Nephron progenitor cell (in vitro differentiated cells): ENCODE results near the gene EFEMP1.

Experiments
- DNase-seq: peaks from one replicate; pipeline ENCODE4 v3.0.0; 2021
- H3K27ac Mint-ChIP-seq: 2 replicates; pipeline ENCODE4 v1.8.0; 2021; ENCODE audit warnings: mild to moderate bottlenecking, moderate library complexity, mixed read lengths
- H3K27me3 Mint-ChIP-seq: 2 replicates; pipeline ENCODE4 v1.8.0; 2021; ENCODE audit warnings: mild to moderate bottlenecking, low read depth, mixed read lengths; ENCODE audit not compliant: poor library complexity
- H3K36me3 Mint-ChIP-seq: 2 replicates; pipeline ENCODE4 v1.8.0; 2021; ENCODE audit warnings: low read depth, mixed read lengths
- H3K4me1 Mint-ChIP-seq: 2 replicates; pipeline ENCODE4 v1.8.0; 2021; ENCODE audit warnings: mixed read lengths
- H3K4me3 Mint-ChIP-seq: 2 replicates; pipeline ENCODE4 v1.8.0; 2021; ENCODE audit warnings: mild to moderate bottlenecking, moderate library complexity, mixed read lengths
- H3K9me3 Mint-ChIP-seq: 2 replicates; pipeline ENCODE4 v1.8.0; 2021; ENCODE audit warnings: mild to moderate bottlenecking, moderate library complexity, mixed read lengths
- TF ChIP-seq, protein P1 (sequence below): fragments of 200-600 bp; sonication (generic); IDR thresholded peaks from 2 replicates; pipeline ENCODE4 v1.5.0; 2021; ENCODE audit warnings: antibody characterized with exemption

Gene EFEMP1

DNA sequence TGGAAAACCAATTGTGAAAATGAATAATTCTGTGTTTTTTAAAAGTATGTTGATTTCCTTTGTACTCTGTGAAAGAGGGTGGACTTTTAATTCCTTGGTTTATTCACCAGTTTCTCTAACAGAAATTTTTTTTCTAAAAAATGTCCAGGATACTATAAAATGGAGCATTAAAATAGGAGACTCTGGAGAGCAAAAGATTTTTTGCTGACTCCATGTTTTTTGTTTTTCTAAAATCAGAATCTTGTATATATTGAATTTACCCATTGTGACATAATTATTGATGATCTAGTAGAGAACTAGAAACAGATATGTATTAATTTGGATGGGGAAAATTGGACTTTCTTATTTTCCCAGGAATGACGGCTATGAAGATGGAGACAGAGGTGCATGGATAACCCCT lies 23.2 kb upstream of the EFEMP1 start:
- Mint-ChIP-seq H3K9me3 (peaks cover 5% of the 10 kb centered on the region), H3K27ac (no peak overlapping the region), H3K4me1 (peaks cover 19% of the 10 kb centered on the region), H3K36me3 (no peaks in the 10 kb centered on the region), H3K27me3 (no peaks in the 10 kb centered on the region), H3K4me3 (no peak overlapping the region)
- TF ChIP-seq, protein P1, sequence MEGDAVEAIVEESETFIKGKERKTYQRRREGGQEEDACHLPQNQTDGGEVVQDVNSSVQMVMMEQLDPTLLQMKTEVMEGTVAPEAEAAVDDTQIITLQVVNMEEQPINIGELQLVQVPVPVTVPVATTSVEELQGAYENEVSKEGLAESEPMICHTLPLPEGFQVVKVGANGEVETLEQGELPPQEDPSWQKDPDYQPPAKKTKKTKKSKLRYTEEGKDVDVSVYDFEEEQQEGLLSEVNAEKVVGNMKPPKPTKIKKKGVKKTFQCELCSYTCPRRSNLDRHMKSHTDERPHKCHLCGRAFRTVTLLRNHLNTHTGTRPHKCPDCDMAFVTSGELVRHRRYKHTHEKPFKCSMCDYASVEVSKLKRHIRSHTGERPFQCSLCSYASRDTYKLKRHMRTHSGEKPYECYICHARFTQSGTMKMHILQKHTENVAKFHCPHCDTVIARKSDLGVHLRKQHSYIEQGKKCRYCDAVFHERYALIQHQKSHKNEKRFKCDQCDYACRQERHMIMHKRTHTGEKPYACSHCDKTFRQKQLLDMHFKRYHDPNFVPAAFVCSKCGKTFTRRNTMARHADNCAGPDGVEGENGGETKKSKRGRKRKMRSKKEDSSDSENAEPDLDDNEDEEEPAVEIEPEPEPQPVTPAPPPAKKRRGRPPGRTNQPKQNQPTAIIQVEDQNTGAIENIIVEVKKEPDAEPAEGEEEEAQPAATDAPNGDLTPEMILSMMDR: no peak
- DNase-seq: no peak

- no peak for DNase-seq
- Mint-ChIP-seq H3K9me3 (peaks cover 5% of the 10 kb centered on the region), H3K4me1 (peaks cover 25% of the 10 kb centered on the region)
Observed at GRCh38 chr2:55943466-55943865, 19.9 kb upstream of the EFEMP1 start.

GRCh38 chr2:55936351-55936750 lies 12.8 kb upstream of the EFEMP1 start:
- Mint-ChIP-seq H3K36me3 (no peaks in the 10 kb centered on the region), H3K27ac (no peak overlapping the region), H3K4me3 (no peak overlapping the region), H3K9me3 (no peaks in the 10 kb centered on the region), H3K27me3 (peaks cover 8% of the 10 kb centered on the region), H3K4me1 (peaks cover 10% of the 10 kb centered on the region)
- DNase-seq: no peak
- TF ChIP-seq, protein P1: no peak

More at GRCh38 chr2:55943466-55943865, 19.9 kb upstream of the EFEMP1 start:
- H3K27me3 Mint-ChIP-seq: no peaks in the 10 kb centered on the region
- no peak overlapping the region for H3K4me3 Mint-ChIP-seq
- TF ChIP-seq, protein P1: no peak
- no peak overlapping the region for H3K27ac Mint-ChIP-seq
- no peaks in the 10 kb centered on the region for H3K36me3 Mint-ChIP-seq

DNA sequence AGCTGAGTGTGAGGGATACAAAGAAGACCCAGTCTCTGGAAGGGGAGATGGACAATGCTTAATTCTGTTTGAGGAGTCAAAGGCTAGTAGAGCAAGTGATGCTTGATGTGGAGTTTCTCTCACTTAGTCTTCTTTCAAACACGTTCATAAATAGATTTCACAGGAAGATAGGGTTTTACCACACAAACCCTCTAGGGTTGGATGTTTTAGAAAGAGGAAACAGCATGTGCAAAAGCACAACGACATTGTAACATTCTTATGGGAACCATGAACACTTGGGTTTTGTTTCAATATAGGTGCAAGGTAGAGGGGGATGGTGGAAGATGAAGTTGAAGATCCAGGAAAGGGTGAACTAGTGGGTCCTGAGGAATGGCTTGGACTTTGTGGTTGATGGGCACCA lies 10.8 kb upstream of the EFEMP1 start:
- H3K27ac Mint-ChIP-seq: no peak overlapping the region
- no peak overlapping the region for H3K4me3 Mint-ChIP-seq
- H3K27me3 Mint-ChIP-seq: peaks cover 11% of the 10 kb centered on the region
- no peak for DNase-seq
- no peaks in the 10 kb centered on the region for H3K9me3 Mint-ChIP-seq
- H3K36me3 Mint-ChIP-seq: no peaks in the 10 kb centered on the region
- TF ChIP-seq, protein P1: no peak
- no peaks in the 10 kb centered on the region for H3K4me1 Mint-ChIP-seq

DNA sequence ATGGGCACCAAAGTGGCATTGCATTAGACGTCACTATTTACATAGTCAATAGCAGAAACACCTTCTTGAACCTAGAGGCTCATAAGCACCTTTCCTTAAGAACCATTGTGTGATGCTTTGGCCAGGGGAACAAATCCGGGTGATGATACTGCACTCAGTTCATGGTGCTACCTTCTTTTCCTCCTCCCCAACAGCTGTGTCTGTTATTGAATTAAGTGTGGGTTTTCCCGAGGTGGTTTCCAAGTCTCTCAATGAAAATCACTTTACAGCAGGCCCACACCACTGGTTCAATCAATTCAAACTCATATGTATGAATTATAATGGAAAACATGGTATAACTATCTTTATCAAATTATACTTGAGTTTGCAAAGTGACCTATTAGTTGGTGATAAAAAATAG lies 9.3 kb upstream of the EFEMP1 start:
- Mint-ChIP-seq H3K4me3 (no peak overlapping the region), H3K4me1 (no peaks in the 10 kb centered on the region), H3K9me3 (no peaks in the 10 kb centered on the region), H3K27ac (no peak overlapping the region), H3K36me3 (no peaks in the 10 kb centered on the region), H3K27me3 (peaks cover 11% of the 10 kb centered on the region)
- TF ChIP-seq, protein P1: no peak
- DNase-seq: no peak

DNA sequence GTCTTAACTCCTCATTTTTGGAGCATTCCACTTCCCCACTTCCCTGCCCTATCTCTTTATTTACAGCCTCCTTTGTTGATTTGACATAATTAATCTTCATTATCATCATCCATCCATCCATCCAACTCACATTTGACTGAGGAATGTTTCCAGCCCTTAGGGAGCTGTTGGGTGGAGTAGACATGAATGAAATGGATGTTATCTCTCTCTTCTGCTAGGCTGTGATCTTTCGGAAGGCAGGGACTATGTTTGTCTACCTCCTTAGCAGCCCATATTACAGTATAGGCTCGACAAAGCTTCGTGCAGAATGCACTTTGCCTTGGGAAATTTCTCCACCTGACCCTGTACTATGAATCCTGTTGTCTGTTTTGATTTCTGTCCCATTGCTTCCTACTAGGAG lies 7.7 kb upstream of the EFEMP1 start:
- DNase-seq: no peak
- H3K9me3 Mint-ChIP-seq: no peaks in the 10 kb centered on the region
- peaks cover 12% of the 10 kb centered on the region for H3K27me3 Mint-ChIP-seq
- no peak overlapping the region for H3K4me3 Mint-ChIP-seq
- TF ChIP-seq, protein P1: no peak
- H3K36me3 Mint-ChIP-seq: no peaks in the 10 kb centered on the region
- no peaks in the 10 kb centered on the region for H3K4me1 Mint-ChIP-seq
- no peak overlapping the region for H3K27ac Mint-ChIP-seq
